GM19324 (cell line): Measurements from ENCODE around the gene NXN.
"Not testable (repeated sequence)": the region's sequence is repeated elsewhere in the genome, so short reads cannot be mapped to it uniquely, and the experiment has no call there.

Experiments
- ATAC-seq: cut with Tn5 transposase; IDR thresholded peaks from one replicate; pipeline ENCODE4 v1.9.1; 2021; ENCODE audit warnings: mild to moderate bottlenecking, moderate library complexity; ENCODE audit not compliant: unreplicated experiment, low FRiP score

The NXN gene

DNA sequence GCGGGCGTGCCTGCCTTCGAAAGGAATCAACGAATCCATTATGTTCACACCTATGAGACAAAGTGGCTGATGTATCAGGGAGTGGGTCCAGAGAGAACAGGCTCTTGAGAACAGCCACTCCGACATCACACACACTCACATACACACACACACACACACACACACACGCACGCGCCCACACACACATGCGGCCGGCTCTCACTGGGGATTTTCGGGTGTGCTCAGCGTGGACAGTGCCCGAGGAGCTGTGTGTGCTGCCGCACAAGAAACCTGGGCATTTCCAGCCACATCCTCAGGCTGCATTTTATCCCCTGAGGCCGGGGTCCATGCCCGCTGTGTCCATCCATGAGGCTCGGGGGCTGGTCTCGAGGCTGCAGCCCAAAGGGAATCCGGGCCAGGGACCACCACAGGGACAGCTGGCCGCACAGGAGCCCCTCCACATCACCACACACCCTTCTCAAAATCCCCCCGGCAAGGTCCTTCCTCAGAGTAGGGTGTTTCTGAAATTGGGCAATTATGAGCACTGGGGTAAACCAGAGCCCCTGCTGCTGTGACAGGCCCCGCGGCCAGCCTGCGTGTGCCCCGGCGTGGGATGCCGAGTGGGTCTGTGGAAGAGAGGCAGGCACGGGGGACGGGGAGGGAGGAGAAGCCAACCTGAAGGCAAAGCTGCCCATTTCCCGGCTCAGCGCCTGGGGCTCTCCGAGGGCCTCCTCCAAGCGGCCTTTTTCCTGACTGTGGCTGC is 172.6 kb downstream of the NXN start:
- ATAC-seq, result no peak

DNA sequence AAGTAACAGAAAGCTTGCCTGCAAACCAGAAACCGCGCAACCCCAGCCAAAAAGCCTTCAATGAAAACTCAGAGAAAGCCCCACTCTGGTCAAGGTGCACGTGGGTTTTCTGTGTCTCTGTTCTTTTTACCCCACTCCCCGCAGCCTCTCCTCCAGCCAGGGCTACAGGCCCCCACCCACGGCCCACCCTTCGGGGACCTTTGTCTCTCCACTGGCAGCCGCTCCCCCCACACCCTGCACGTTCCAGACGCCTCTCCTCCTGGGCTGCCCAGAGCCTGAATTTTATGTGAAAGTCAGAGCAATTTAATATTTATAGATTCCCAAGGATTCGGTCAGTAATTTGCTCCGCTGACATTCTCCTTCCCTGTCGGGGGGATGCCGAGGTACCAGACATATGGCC is 173.2 kb downstream of the NXN start:
- no peak for ATAC-seq

DNA sequence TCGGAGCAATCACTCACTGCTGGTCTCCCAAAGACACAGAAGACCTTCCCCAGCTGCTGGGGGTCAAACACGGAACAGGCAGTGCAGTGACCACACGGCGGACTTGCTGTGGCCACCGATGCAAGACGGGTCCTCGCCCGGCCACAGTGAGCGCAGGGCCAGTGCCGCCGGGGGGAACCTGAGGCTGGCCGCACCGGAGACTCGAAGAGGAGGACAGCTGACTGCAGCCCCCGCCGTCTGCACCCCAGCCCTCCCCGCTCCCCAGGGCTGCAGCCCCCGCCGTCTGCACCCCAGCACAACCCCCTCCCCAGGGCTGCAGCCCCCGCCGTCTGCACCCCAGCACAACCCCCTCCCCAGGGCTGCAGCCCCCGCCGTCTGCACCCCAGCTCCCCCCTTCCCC is 173.7 kb downstream of the NXN start:
- not testable (repeated sequence) for ATAC-seq

DNA sequence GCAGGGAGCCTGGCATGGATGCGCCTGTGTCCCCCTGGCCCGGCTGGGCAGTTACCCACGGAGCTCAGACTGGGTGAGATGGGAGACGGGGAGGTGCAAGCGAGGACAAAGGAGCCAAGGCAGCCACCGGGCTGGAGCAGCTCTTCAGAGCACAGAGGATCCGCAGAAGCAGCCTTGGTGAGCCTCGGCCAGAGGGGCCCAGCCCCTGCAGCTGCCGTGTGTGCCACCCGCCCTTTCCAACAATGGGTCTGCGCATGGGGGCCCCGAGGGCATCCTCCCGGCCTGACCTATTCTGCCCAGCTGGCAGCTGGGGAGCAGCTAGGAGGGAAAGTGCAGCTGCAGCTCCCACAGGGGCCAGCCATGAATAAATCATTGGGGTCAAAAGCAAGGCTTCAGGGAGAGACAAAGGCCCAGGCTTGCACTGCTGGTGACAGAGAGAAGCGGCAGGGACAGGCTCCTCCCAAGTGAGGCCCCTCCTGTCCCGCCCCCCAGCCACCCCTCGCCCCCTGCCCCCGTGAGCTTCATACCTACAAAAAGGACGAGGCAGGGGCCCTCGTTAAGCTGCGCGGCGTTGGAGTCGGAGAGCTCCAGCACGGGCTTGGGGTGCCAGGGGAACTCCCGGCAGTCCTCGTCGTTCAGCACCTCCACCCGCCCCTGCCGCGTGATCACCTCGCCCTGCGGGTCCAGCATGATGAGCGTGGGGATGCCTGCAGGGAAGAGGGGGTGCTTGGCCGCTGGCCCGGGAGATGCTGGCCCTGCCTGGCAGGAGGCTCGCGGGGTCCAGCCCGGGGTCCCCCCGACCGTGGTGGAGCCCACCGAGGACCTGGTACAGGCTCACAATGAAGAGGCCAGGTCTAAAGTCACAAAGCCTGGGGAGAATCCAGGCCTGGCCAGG is 174.8 kb downstream of the NXN start:
- ATAC-seq, result no peak

DNA sequence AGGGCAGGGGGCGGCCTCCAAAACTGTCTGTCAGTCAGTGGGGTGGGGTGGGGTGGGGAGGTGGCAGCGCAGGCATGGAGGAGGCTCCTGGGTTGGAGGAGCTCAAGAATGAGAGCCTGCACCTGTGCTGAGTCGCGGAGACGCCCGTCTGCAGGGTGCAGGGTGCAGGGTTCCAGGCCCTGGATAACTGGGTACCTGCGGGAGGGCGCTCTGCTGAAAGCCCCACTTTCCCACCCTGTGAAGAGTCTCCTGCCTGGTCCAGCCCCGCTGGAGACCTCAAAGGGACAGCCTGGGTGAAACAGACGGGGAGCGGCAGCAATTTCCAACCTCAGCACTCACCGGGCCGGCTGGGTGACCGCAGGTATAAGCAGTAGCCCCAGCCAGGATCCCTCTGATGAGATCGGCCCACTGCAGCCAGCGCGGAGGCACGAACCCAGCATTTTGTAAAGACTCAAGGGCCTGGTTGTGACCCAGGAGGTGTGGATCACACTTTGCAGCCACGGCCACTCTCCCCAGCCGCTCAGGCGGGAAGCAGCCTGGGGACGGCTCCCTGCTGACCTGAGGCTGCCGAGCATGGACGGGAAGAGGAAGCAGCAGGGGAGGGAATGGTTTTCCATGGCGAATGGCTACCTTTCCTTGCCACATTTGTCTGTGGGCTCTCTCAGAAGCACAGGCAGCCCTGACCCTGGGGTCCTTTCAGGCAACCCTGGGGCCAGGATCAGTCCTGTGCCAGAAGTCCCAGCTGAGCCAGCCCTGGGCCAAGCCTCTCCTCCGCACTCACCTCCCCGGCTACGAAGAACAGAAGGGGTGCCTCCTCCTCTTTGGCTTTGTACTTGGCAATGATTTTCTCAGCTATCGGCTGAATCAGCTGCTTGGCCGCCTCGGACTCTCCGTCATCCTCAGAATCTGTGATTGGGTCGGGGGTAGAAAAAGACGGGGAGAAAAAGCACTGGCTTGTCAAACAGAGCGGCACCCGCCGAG is 176.4 kb downstream of the NXN start:
- ATAC-seq, result no peak

DNA sequence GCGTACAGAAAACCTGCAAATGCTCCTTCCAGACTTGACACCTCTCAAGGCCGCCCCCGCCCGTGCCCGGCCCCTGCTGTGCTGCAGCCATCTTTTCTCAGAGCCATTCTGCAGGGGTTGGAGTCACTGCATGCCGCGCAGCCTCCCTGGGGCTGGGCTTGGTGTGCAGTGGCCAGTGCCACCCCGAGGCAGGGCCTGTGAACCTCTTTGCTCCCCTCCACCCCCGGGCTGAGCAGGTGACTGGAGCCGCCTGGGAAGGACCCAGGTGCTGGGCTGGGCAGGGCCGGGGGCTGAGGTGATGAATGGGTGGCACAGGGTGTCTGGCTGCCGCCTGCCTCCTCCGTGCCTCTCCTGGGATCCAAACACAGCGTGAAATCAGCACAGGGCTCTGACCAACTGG is 177.1 kb downstream of the NXN start:
- ATAC-seq, result no peak

DNA sequence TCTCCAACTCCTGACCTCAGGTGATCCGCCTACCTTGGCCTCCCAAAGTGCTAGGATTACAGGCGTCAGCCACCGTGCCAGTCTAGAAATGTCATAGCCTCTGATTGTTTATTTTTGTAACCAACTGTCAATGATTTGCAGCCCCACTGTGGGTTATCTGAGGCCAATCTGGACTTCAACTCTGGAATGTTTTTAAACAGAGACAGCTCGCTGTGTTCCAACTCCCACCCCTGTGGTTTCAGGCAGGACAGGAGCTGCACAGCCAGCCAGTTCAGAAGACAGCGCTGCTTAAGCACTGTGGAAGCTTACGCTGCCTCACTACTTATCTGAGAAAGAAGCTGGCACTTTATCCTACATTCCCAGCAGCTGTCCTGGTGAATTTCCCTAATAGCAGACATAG is 177.9 kb downstream of the NXN start:
- no peak for ATAC-seq

DNA sequence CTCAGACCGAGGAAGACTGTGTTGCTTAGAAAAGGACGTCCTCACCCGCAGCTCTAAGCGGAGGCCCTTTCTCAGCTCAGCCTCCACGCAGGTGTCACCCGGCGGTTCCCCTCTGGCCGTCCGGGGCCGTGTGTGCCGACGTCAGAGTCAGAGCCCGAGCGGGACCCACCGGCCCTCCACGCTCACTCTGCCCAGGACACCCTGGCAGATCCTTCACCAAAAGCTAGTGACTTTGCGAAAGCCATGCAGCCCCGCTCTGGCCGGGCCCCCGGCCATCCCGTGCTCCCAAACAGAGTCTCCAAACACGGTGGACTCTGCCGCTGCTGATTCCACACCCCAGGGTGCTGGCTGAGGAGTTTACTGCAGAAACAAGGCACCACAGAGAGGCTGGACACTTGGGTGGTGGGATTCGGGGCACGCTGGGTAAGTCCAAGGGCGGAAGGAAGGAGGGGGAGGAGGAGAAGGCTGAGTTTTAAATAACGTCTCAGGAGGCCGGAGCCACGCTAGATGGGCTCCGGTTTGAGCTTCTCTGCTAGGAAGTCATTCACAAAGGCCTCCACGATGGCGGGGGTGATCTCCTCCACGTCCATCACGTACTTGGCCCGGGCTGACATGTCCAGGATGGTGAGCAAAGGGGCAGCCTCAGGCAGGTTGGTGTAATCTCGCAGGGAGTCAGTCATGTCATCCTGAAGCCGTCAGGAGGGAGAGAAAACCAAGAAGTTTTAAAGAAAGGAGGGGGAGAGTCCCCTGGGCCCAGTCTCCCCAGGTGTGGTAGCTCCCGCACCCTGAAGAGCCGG is 178.9 kb downstream of the NXN start:
- ATAC-seq, result no peak

DNA sequence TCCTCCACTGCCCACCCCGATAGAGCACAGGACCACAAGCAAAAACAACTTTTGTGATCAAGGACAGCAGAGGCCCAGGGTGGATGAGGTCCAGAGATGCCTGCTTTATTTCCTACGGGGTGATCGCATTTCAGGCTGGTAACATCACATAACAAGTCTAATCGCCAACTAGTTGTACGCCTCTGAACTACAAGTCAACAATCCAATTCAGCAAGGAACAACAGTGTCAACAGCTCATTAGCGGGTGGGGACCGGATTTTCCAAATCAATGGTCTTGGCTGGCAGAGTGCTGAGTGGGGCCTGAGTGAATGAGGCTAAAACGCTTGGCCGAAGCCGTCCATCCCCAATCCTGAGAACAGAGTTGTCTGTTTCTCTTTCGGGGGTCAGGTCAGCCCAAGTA is 180.3 kb downstream of the NXN start:
- no peak for ATAC-seq

DNA sequence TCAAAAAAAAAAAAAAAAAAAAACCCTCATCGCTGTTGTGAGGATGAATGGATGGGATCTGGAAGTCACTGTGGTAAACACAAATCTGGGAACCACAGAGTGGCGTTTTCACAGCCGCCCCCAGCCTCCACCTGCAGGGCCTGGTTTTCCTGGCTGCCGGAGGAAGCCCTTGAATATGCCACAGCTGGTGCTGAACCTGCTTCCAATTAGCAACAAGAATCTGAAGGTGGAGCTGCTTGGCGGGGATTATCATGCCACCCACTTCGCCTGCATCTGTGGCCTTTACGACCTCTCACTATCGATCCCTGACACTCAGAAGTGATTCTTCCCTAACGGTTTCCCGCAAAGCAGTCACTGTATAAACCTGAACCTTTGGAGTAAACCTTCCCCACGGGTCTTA is 181.3 kb downstream of the NXN start:
- ATAC-seq, result no peak

DNA sequence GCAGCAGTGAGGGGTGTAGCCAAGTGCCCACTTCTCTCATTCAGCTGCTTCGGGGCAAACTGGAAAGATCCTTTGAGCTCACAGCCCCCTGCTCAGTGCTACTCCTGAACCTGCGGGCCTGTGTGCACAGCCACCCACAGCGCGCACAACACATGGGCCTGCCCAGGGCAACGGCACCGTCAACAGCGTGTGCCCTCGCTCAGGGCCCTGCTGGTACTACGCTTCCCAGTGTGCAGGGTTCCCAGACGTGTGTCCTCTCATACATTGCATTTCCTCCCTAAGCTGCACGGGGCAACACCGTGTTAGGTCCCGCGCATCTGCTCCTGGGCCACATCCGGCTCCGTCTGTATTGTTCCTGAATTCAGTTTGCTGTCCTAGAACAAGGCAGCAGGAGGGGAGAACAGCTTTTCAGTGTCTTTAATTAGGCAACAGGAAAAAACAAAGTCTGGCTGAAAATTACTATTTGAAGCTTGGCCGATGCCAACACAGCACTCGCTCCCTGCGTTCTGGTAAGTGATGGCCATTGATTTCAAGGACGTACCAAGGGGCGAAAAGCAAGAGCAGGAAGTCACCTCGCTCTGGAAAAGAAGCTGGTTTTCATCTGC is 182.2 kb downstream of the NXN start:
- no peak for ATAC-seq

DNA sequence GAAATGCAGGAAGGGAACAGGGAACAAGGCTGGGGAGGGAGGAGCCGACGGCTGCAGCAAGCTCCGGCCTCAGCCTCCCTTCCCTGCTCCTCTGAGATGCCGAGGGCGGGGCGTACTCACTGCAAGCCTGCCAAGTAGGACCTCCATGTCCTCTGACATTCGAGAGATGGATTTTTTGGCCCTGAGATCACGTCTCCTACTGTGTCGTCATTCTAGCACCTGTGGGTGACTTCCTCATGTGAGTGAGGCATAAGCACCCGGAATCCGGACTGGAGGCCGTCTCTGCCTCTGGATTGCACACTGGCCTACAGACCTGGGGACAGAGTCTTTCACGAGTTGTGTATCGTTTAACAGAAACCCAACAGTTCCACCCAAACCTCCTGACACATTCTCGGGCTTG is 183.0 kb downstream of the NXN start:
- no peak for ATAC-seq

DNA sequence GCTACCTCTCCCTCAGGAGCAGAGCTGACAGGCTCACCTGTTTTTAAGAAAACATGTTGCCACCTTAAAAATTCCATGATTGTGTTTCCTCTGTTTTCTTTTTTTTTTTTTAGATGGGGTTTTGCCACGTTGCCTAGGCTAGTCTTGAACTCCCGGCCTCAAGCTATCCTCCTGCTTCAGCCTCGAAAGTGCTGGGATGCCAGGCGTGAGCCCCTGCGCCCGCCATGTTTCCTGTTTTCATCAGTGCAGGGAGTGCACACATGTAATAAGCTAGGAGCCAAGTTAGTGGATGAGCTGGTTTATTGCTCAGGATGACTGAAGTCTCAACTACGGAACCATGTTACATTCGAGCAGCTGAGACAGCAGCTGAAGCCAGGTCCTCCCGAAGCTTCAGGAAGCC is 183.9 kb downstream of the NXN start:
- no peak for ATAC-seq

DNA sequence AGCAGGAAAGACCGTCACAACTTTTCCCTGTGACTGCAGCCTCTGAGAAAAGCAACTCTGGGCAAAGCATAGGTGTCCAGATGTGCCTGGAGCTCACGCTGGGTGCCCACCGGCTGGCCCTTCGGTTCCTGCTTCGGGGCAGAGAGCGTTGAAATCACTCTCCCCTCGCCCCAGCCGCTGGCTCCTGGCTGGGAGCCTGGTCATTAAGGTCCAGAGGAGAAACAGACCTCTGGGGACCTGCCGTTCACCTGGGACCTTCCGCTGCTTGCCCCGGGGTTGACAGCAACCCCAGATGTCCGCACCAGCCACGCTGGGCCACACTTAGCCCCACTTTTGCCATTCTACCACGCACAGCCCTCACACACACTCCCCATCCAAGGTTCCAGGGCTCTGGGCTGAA is 184.3 kb downstream of the NXN start:
- ATAC-seq, result no peak

DNA sequence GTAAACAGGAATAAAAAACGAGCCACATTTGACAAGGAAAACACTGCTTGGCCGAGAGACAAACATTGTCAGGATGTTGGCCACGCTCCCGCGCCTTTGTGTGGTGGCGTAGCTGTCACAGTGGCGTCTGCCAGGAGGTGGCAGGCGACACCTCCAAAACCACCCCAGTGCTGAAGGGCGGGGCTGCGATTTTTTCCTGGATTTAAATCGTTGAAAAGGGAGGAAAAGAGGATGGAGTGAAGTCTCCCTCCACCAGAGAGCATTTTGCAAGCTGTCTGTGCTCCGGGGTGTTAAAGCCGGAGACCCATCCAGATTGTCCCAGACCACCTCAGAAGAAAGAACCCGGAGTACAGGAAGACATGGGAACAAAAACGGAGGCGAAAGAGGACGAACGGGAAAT is 184.7 kb downstream of the NXN start:
- no peak for ATAC-seq

DNA sequence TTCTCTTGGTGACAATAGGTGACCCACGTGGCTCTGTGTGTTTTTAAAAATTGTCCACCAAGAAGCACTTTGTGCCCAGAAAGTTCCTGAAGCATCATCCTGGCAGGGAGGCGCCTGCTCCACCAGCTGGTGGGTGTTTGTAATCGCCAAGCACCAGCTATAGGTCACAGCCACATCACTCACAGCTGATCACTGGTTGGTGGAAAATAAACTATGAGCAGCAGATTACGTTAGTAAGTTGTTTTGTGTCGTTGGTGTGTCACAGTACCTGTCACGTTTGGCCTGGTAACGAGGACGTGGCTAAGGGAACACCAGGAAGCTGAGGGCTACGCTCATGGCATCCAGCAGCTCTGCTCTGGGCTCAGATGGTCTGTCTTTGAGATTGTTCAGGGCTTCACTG is 187.3 kb downstream of the NXN start:
- no peak for ATAC-seq

DNA sequence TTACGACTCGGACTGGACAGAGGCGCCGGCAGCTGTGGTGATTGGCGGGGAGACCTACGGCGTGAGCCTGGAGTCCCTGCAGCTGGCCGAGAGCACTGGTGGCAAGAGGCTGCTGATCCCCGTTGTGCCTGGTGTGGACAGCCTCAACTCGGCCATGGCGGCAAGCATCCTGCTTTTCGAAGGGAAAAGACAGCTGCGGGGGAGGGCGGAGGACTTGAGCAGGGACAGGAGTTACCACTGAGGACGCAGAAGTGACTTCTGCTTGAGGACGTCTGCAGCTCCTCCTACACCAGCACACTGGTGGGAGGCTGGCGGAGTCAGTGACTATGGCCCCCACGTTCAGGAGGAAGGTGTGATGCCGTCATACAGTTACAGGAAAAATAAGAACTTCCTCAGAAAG is 187.7 kb downstream of the NXN start:
- ATAC-seq, result no peak

DNA sequence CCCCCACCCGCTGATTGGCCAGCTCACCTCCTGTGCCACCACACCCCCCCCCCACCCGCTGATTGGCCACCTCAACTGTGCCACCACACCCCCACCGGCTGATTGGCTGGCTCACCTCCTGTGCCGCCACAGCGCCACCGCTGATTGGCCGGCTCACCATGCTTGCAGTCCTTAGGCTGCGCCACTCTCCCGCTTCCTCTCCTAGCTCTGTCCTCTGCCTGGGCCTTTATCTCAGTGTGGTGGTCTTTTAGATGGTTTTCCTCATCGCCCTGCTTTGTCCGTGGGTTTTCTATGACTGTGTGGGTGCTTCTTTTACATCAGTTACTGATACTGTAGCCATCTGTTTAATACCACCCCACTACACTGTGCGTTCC is 188.7 kb downstream of the NXN start:
- not testable (repeated sequence) for ATAC-seq
